H9 (cell line): ENCODE results near the gene LUZP1. TPM values are rescaled to one million over a fixed set of nuclear protein-coding genes. Genes with fewer than 3 reads are reported as not detected.

Experiments used
- DNase-seq: peaks from one replicate; pipeline ENCODE4 v3.0.0-alpha.2; 2017
- H2AFZ ChIP-seq: one replicate; pipeline ENCODE4 v1.6.1; 2013; ENCODE audit warnings: mild to moderate bottlenecking, low read length, control low read depth, moderate library complexity
- H2AK5ac ChIP-seq: 2 replicates; pipeline ENCODE4 v1.6.1; 2013; ENCODE audit warnings: low read length, control low read depth, mixed read lengths; ENCODE audit not compliant: insufficient read length
- H2BK120ac ChIP-seq: one replicate; pipeline ENCODE4 v1.6.1; 2013; ENCODE audit warnings: low read depth, mild to moderate bottlenecking, low read length, control low read depth, inconsistent platforms; ENCODE audit not compliant: poor library complexity, severe bottlenecking
- H2BK12ac ChIP-seq: 2 replicates; pipeline ENCODE4 v1.6.1; 2013; ENCODE audit warnings: low read length, control low read depth, mixed read lengths, low read depth; ENCODE audit not compliant: insufficient read length
- H2BK15ac ChIP-seq: 2 replicates; pipeline ENCODE4 v1.6.1; 2013; ENCODE audit warnings: low read depth, low read length, control low read depth
- H2BK20ac ChIP-seq: one replicate; pipeline ENCODE4 v1.6.1; 2013; ENCODE audit warnings: low read depth, mild to moderate bottlenecking, low read length, control low read depth, inconsistent platforms; ENCODE audit not compliant: poor library complexity, severe bottlenecking
- H2BK5ac ChIP-seq: 2 replicates; pipeline ENCODE4 v1.6.1; 2013; ENCODE audit warnings: low read length, control low read depth, mixed read lengths; ENCODE audit not compliant: insufficient read length
- H3K14ac ChIP-seq: 2 replicates; pipeline ENCODE4 v1.6.1; 2013; ENCODE audit warnings: low read length, control low read depth; ENCODE audit not compliant: insufficient read depth
- H3K18ac ChIP-seq: 2 replicates; pipeline ENCODE4 v1.6.1; 2013; ENCODE audit warnings: low read depth, mild to moderate bottlenecking, mixed read lengths, low read length, control low read depth; ENCODE audit not compliant: insufficient read length
- H3K23ac ChIP-seq: 2 replicates; pipeline ENCODE4 v1.6.1; 2013; ENCODE audit warnings: low read length, control low read depth, mixed read lengths, low read depth; ENCODE audit not compliant: insufficient read length
- H3K23me2 ChIP-seq: 2 replicates; pipeline ENCODE4 v1.6.1; 2013; ENCODE audit warnings: low read depth, mild to moderate bottlenecking, mixed read lengths, low read length, control low read depth; ENCODE audit not compliant: insufficient read length, poor library complexity, severe bottlenecking
- H3K27ac ChIP-seq: 2 replicates; pipeline ENCODE4 v1.5.1; 2013; ENCODE audit warnings: low read length, control low read depth, mixed read lengths, low read depth; ENCODE audit not compliant: insufficient read length
- H3K27me3 ChIP-seq: 2 replicates; pipeline ENCODE4 v1.6.1; 2013; ENCODE audit warnings: low read length, control low read depth, inconsistent platforms; ENCODE audit not compliant: insufficient read depth
- H3K4ac ChIP-seq: 2 replicates; pipeline ENCODE4 v1.6.1; 2013; ENCODE audit warnings: low read depth, mild to moderate bottlenecking, control low read depth, inconsistent platforms, low read length, moderate library complexity
- H3K4me1 ChIP-seq: 2 replicates; pipeline ENCODE4 v1.6.1; 2013; ENCODE audit warnings: low read length, control low read depth, inconsistent platforms; ENCODE audit not compliant: insufficient read depth
- H3K4me2 ChIP-seq: 2 replicates; pipeline ENCODE4 v1.6.1; 2013; ENCODE audit warnings: low read length, control low read depth, mixed read lengths; ENCODE audit not compliant: insufficient read length, insufficient read depth
- H3K56ac ChIP-seq: 2 replicates; pipeline ENCODE4 v1.6.1; 2013; ENCODE audit warnings: low read depth, mild to moderate bottlenecking, mixed read lengths, low read length, control low read depth; ENCODE audit not compliant: insufficient read length
- H3K79me1 ChIP-seq: 2 replicates; pipeline ENCODE4 v1.6.1; 2013; ENCODE audit warnings: low read depth, mild to moderate bottlenecking, moderate library complexity, low read length, control low read depth, inconsistent platforms; ENCODE audit not compliant: insufficient read depth, poor library complexity, severe bottlenecking
- H3K79me2 ChIP-seq: 2 replicates; pipeline ENCODE4 v1.6.1; 2013; ENCODE audit warnings: low read length, control low read depth, inconsistent platforms; ENCODE audit not compliant: insufficient read depth
- H3K9ac ChIP-seq: 2 replicates; pipeline ENCODE4 v1.6.1; 2013; ENCODE audit warnings: low read length, control low read depth, mixed read lengths; ENCODE audit not compliant: insufficient read length; ENCODE audit errors: extremely low read depth
- H3K9me3 ChIP-seq: one replicate; pipeline ENCODE4 v1.6.1; 2013; ENCODE audit warnings: low read depth, low read length, inconsistent platforms; ENCODE audit not compliant: control insufficient read depth
- H3T11ph ChIP-seq: one replicate; pipeline ENCODE4 v1.6.1; 2013; ENCODE audit warnings: mild to moderate bottlenecking, low read length, control low read depth, inconsistent platforms
- H4K20me1 ChIP-seq: one replicate; pipeline ENCODE4 v1.6.1; 2013; ENCODE audit not compliant: control insufficient read depth, insufficient read length, insufficient read depth
- H4K5ac ChIP-seq: 2 replicates; pipeline ENCODE4 v1.6.1; 2013; ENCODE audit warnings: low read depth, mild to moderate bottlenecking, mixed read lengths, low read length, control low read depth; ENCODE audit not compliant: insufficient read length
- H4K8ac ChIP-seq: replicated peaks from 2 replicates; pipeline ENCODE4 v1.6.1; 2013; ENCODE audit warnings: low read length, control low read depth, mixed read lengths, low read depth; ENCODE audit not compliant: insufficient read length
- H4K91ac ChIP-seq: 2 replicates; pipeline ENCODE4 v1.6.1; 2013; ENCODE audit warnings: low read depth, mild to moderate bottlenecking, moderate library complexity, mixed read lengths, low read length, control low read depth; ENCODE audit not compliant: insufficient read length
- H3K27ac Mint-ChIP-seq, 3 experiments: 2 replicates in 2 of 3; 3 replicates in 1 of 3; pipeline ENCODE4 v1.8.0; 2020 to 2021; ENCODE audit warnings: mixed read lengths in 3 of 3, mild to moderate bottlenecking in 1 of 3, moderate library complexity in 1 of 3
- H3K27me3 Mint-ChIP-seq: 2 replicates; pipeline ENCODE4 v1.8.0; 2021; ENCODE audit warnings: low read depth, mild to moderate bottlenecking, moderate library complexity, mixed read lengths
- H3K36me3 Mint-ChIP-seq, 3 experiments: 2 replicates in 2 of 3; 3 replicates in 1 of 3; pipeline ENCODE4 v1.8.0; 2020 to 2021; ENCODE audit warnings: low read depth in 3 of 3, mixed read lengths in 3 of 3; ENCODE audit not compliant: insufficient read depth in 1 of 3
- H3K4me1 Mint-ChIP-seq, 2 experiments: 2 replicates each; pipeline ENCODE4 v1.8.0; 2020; ENCODE audit warnings: mixed read lengths in 2 of 2
- H3K4me3 Mint-ChIP-seq, 2 experiments: 2 replicates in 1 of 2; 3 replicates in 1 of 2; pipeline ENCODE4 v1.8.0; 2020 to 2021; ENCODE audit warnings: mild to moderate bottlenecking in 2 of 2, mixed read lengths in 2 of 2, moderate library complexity in 1 of 2
- H3K9me3 Mint-ChIP-seq, 2 experiments: 2 replicates in 1 of 2; 3 replicates in 1 of 2; pipeline ENCODE4 v1.8.0; 2020; ENCODE audit warnings: mild to moderate bottlenecking in 2 of 2, mixed read lengths in 2 of 2, moderate library complexity in 1 of 2
- CTCF ChIP-seq: fragments of 200-600 bp; sonication (generic); conservative IDR thresholded peaks from 3 replicates; pipeline ENCODE4 v1.8.0; 2021; ENCODE audit warnings: antibody characterized with exemption, mild to moderate bottlenecking
- WGBS: extraction: QIAGEN DNeasy Blood & Tissue Kit; methylation state at CpG from one replicate; pipeline ENCODE4 v1.1.7; 2013; ENCODE audit warnings: missing lambda C conversion rate, low lambda C conversion rate, mixed read lengths; ENCODE audit not compliant: insufficient read length; ENCODE audit errors: extremely low coverage; 5-methylcytosine and 5-hydroxymethylcytosine counted together
- total RNA-seq: library from RNA; stranded (reverse); gene quantifications from 2 replicates; pipeline ENCODE4 v1.2.1, GENCODE V29; 2021

The LUZP1 gene
- total RNA-seq, 1 experiment from 2014 or later, result 48.2 TPM

DNA sequence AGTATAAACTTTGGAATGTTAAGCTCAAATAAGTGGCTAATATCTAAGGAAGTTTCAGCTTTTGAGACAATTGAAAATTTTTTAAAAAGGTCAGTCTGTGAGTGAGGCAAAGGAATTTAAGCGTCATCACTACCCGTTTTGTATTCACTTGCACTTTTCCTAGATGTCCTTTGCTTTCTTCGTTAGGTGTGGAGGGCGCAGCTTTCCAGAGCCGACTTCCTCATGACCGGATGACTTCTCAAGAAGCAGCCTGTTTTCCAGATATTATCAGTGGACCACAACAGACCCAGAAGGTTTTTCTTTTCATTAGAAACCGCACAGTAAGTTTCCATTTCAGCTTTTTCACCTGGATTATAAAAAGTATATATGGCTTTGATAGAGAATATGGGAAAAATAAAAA lies 118.5 kb downstream of the LUZP1 start:
- Histone ChIP-seq H3K79me2 (peaks cover 3% of the 10 kb centered on the region; the same call in 1 of the 2 replicates), H3K27ac (no peak overlapping the region), H4K8ac (no peak overlapping the region), H2BK12ac (no peak overlapping the region), H3K18ac (no peak overlapping the region), H2BK5ac (no peak overlapping the region), H2AFZ (no peak overlapping the region), H2BK15ac (no peak overlapping the region), H3K14ac (no peak overlapping the region), H3K79me1 (no peaks in the 10 kb centered on the region), H3K23ac (no peak overlapping the region), H4K20me1 (no peaks in the 10 kb centered on the region), H3T11ph (no peak overlapping the region), H3K4me1 (no peaks in the 10 kb centered on the region), H3K9me3 (no peaks in the 10 kb centered on the region), H2AK5ac (no peak overlapping the region), H4K5ac (no peak overlapping the region), H2BK120ac (no peak overlapping the region), H3K9ac (no peak overlapping the region), H3K4ac (no peak overlapping the region), H3K27me3 (no peaks in the 10 kb centered on the region), H2BK20ac (no peak overlapping the region), H3K23me2 (no peaks in the 10 kb centered on the region), H3K4me2 (no peak overlapping the region), H4K91ac (no peak overlapping the region), H3K56ac (no peak overlapping the region)
- no CpG with 5 or more reads among the region's 7 CpGs for WGBS
- H3K27me3 Mint-ChIP-seq, result no peaks in the 10 kb centered on the region
- no peak for TF ChIP-seq CTCF
- DNase-seq, result no peak
- H3K4me1 Mint-ChIP-seq, result peaks cover 13 to 15% of the 10 kb centered on the region in 2 experiments
- no peaks in the 10 kb centered on the region for H3K9me3 Mint-ChIP-seq
- H3K36me3 Mint-ChIP-seq, result peaks cover 11 to 46% (median 30%) of the 10 kb centered on the region in 3 experiments
- peak overlapping the region in 1 of 3 experiments; percentile 65; a peak in 2 of 7 replicates for H3K27ac Mint-ChIP-seq
- H3K4me3 Mint-ChIP-seq, result no peak overlapping the region
